ENCODE measurements around the gene MTAP.

MTAP gene

GRCh38 chr9:21854119-21854518 is 51.7 kb downstream of the MTAP start:
- no peak for DNase-seq

- DNase-seq, result no peak
Measured at GRCh38 chr9:21854594-21854993, 52.2 kb downstream of the MTAP start.

GRCh38 chr9:21856301-21857094 is 54.1 kb downstream of the MTAP start:
- no peak for DNase-seq

GRCh38 chr9:21862871-21863270 is 60.4 kb downstream of the MTAP start:
- DNase-seq, result no peak

- no peak for DNase-seq
Measured at GRCh38 chr9:21864505-21864904, 62.1 kb downstream of the MTAP start.

- DNase-seq, result no peak
Measured at GRCh38 chr9:21866302-21866701, 63.9 kb downstream of the MTAP start.

- DNase-seq, result no peak
Measured at GRCh38 chr9:21871256-21871975, 69.0 kb downstream of the MTAP start.

GRCh38 chr9:21872696-21873095 is 70.3 kb downstream of the MTAP start:
- DNase-seq, result no peak

- no peak for DNase-seq
Measured at GRCh38 chr9:21873540-21874221, 71.2 kb downstream of the MTAP start.

GRCh38 chr9:21875893-21876292 is 73.5 kb downstream of the MTAP start:
- no peak for DNase-seq

GRCh38 chr9:21883642-21884041 is 81.2 kb downstream of the MTAP start:
- no peak for DNase-seq

- no peak for DNase-seq
Measured at GRCh38 chr9:21889673-21890072, 87.2 kb downstream of the MTAP start.

- no peak for DNase-seq
Measured at GRCh38 chr9:21890696-21891095, 88.3 kb downstream of the MTAP start.

- no peak for DNase-seq
Measured at GRCh38 chr9:21901546-21901945, 99.1 kb downstream of the MTAP start.

GRCh38 chr9:21902136-21902535 is 99.7 kb downstream of the MTAP start:
- DNase-seq, result no peak

- no peak for DNase-seq
Measured at GRCh38 chr9:21903380-21903965, 101.0 kb downstream of the MTAP start.

- no peak for DNase-seq
Measured at GRCh38 chr9:21904371-21904770, 101.9 kb downstream of the MTAP start.

GRCh38 chr9:21904776-21905175 is 102.3 kb downstream of the MTAP start:
- no peak for DNase-seq

- no peak for DNase-seq
Measured at GRCh38 chr9:21906213-21906612, 103.8 kb downstream of the MTAP start.

GRCh38 chr9:21906881-21907280 is 104.4 kb downstream of the MTAP start:
- no peak for DNase-seq

GRCh38 chr9:21919377-21920362 is 117.2 kb downstream of the MTAP start:
- no peak for DNase-seq

GRCh38 chr9:21923694-21924093 is 121.3 kb downstream of the MTAP start:
- no peak for DNase-seq
